SHP77 treated with DMSO at 0.1 percent for 48 hours (cell line): Measurements from ENCODE around the gene PRAMEF5.
"Not testable (repeated sequence)": the region's sequence is repeated elsewhere in the genome, so short reads cannot be mapped to it uniquely, and the experiment has no call there.

ENCODE experiments used
- DNase-seq: peaks from one replicate; lab custom pipeline; 2025; lab: John Stamatoyannopoulos, UW

PRAMEF5 gene

DNA sequence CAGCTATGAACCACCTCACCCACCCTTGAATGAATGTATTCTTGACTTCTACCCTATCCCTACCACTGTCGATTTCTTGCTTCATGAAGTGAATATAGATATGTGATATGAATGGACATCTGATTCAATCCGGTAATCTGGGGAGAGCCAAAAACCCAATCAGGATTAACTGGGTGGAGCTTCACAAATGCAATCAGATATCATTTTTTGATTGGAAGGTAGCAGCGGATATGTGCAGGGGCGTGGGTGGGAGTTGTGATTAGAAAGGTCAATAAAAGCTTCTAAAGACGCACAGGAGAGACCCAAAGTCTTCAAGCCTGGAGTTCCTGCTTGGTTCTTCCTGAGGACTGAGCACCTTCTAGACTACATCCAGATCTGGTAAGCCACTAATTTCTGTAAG, at the start of gene PRAMEF5:
Gene PRAMEF5 (plus strand): TSS at position 301 of the 400 bp plus-strand sequence. CDS start 5,071 bp downstream, outside the sequence.
- not testable (repeated sequence) for DNase-seq

DNA sequence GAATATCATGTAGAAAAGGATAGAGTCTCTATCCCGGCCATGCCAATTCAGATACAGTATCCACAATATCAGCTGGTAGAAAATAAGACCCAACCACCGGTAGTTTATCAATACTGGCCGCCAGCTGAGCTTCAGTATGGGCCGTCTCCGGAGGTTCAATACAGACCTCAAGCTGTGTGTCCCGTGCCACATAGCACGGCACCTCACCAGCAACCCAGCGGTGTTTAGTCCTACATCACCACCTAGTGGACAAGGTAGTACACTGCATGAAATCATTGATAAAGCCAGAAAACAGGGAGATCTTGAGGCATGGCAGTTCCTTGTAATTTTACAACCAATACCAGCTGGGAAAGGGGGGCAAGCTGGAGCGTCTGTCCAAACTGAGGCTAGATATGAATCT, 45.3 kb upstream of the PRAMEF5 start:
- not testable (repeated sequence) for DNase-seq

DNA sequence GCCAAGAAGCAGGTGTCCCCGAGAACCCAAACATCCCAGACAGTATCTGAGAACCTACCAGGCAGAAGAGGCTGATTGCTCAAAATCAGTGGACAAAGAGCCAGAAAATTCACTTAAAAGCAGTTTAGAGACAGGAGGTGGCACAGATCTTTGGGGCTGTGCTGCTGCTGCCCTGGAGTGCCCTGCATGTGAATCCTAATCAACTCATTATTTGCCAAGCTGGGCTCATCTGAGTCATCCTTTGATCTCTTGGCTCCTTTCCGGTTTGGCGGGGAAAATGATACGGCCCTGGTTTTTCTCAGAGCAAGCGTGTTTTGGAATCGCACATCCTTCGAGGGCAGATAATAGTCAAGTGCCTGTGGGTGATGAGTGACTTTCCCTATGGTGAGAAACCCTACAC, 37.4 kb upstream of the PRAMEF5 start:
- DNase-seq: not testable (repeated sequence)

- not testable (repeated sequence) for DNase-seq
Observed at GRCh38 chr1:13219203-13219602, 34.8 kb upstream of the PRAMEF5 start.

DNA sequence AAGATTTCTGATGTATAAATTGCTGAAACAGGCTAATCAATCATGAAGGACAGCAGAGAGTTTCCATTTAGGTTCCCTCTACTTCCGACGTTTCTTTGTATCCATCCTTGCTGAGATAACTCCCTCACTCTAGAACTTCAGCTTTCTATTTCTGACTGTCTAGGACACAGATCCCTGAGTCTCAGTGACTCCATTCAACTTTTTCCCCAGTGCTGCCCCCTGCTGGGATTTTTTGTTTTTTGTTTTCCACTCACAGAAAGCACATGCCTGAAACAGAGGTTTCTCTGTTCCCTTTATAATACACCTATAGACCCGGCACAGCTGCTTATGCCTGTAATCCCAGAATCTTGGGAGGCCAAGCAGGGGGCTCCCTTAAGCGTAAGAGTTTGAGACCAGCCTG, 31.2 kb upstream of the PRAMEF5 start:
- DNase-seq: not testable (repeated sequence)

- DNase-seq: no peak
Observed at GRCh38 chr1:13224480-13225060, 29.4 kb upstream of the PRAMEF5 start.

DNA sequence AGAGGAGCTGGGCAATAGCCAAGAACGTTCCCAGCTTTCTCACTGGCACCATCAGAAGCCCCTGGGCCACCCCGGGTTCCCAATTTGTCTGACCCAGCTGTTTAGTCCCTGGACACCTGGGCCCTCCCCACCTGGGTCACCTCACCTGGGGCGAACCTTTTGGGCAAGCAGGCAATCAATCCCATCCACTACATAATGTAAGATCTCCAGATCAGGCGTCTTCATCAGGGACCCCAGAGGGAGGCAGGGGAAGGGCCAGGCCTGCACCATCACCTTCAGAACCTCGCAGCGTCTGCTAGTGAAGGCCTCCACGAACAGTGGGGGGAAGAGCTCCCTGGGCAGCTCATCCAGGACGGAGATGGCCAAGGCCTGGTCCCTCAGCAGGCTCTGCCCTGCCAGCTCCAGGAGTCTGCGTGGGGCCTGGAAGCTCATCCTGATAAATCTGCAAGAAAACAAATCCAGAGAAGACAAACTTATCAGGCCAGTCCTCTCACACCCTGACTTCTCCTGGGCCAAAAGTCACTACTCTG, 28.3 kb upstream of the PRAMEF5 start, which contains the start of gene PRAMEF18:
Gene PRAMEF18 (minus strand): TSS at position 480 of the 530 bp plus-strand sequence. CDS start 48 bp downstream, at position 432.
- not testable (repeated sequence) for DNase-seq

- not testable (repeated sequence) for DNase-seq
Observed at GRCh38 chr1:13227271-13228055, 26.5 kb upstream of the PRAMEF5 start.

DNA sequence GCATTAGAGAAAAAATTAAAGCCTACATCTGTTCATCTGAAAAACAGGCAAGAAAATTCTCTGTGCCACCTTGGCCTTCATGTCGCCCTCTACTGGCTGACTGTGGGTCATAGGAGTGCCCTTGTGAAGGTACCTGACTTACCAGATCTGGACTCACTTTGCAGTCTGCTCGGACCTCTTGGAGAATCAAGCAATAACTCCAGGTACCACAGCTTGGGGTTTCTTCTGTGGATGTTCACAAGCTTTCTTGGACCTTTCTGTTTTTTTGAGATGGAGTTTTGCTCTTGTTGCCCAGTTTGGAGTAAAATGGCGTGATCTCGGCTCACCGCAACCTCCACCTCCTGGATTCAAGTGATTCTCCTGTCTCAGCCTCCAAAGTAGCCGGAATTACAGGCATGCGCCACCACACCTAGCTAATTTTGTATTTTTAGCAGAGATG, 25.6 kb upstream of the PRAMEF5 start:
- DNase-seq: no peak

- not testable (repeated sequence) for DNase-seq
Observed at GRCh38 chr1:13230096-13230495, 23.9 kb upstream of the PRAMEF5 start.

DNA sequence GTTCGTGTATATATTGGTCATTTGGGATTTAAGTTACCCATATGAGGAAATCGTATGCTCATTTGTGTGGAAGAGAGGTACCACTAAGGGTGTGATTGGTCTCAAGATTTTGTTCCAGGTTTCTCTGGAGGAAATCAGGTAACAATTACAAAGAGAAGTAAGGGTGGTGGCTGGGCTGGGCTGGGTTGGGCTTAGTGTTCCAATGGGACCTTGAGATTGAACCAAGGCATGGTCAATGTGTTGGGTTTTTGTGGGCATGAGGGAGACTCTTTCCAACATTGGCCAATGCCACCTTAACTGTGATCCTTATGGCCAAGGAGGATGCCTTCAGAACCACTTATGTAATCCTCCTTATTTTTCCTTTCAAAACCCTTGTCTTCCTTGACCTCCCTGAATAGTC, 23.4 kb upstream of the PRAMEF5 start:
- not testable (repeated sequence) for DNase-seq

GRCh38 chr1:13231061-13231750, 22.8 kb upstream of the PRAMEF5 start:
- not testable (repeated sequence) for DNase-seq

GRCh38 chr1:13232056-13232455, 21.9 kb upstream of the PRAMEF5 start:
- not testable (repeated sequence) for DNase-seq

- DNase-seq: not testable (repeated sequence)
Observed at GRCh38 chr1:13234057-13234456, 19.9 kb upstream of the PRAMEF5 start.

GRCh38 chr1:13237572-13237971, 16.4 kb upstream of the PRAMEF5 start:
- DNase-seq: not testable (repeated sequence)

DNA sequence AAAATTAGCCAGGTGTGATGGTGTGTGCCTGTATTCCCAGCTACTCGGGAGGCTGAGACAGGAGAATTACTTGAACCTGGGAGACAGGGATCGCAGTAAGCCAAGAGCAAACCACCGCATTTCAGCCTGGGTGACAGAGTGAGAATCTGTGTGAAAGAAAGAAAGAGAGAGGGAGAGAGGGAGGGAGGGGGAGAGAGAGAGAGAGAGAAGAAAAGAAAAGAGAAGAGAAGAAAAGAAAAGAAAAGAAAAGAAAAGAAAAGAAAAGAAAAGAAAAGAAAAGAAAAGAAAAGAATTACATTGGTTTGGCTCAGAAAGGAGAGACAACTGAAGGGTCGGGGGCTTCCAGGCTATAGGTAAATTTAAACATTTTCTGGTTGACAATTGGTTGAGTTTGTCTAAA, 14.4 kb upstream of the PRAMEF5 start:
- not testable (repeated sequence) for DNase-seq

DNA sequence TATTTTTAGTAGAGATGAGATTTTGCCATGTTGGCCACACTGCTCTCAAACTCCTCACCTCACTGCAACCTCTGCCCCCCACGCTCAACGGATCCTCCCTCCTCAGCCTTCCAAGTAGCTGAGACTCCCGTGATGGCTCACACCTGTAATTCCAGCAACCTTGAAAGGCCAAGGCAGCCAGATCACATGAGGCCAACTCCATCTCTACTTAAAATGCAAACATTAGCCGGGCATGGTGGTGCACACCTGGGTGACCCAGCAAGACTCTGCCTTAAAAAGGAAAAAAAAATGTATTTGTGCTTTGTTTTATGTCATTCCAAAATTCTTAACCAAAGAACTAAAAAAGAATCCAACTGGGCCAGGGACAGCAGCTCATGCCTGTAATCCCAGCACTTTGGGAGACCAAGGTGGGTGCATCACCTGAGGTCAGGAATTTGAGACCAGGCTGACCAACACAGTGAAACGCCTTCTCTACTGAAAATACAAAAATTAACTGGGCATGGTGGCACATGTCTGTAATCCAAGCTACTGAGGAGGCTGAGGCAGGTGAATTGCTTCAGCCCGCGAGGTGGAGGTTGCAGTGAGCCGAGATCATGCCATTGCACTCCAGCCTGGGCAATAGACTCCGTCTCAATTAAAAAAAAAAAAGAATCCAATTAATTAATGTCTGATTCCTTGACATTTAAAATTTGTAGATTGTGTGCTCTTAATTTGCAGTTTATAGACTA, 10.3 kb upstream of the PRAMEF5 start:
- DNase-seq: not testable (repeated sequence)

DNA sequence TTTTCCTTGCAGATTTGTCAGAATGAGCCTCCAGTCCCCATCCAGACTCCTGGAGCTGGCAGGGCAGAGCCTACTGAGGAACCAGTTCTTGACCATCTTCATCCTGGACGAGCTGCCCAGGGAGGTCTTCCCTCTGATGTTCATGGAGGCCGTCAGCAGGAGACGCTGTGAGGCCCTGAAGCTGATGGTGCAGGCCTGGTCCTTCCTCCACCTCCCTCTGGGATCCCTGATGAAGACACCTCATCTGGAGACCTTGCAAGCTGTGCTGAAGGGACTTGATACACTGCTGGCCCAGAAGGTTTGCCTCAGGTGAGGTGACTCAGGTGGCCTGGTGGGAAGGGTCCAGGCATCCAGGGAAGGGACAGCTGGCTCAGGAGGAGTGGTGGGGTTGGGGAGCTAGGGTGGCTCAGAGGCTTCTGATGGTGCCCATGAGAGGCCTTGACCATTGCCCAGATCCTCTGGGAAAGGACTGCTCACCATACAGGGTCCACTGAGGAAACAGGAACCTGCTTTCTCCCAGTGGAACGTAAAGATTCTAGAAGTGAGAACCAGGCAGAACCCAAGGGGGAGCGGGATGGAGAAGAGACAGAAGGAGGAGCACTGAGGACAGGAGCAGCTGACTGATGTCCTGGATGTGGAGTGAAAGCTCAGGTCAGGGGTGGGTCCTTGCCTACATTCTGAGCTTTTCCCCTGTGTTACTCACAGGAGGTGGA, 8.0 kb upstream of the PRAMEF5 start:
- not testable (repeated sequence) for DNase-seq

GRCh38 chr1:13246554-13246871, 7.5 kb upstream of the PRAMEF5 start:
- not testable (repeated sequence) for DNase-seq

DNA sequence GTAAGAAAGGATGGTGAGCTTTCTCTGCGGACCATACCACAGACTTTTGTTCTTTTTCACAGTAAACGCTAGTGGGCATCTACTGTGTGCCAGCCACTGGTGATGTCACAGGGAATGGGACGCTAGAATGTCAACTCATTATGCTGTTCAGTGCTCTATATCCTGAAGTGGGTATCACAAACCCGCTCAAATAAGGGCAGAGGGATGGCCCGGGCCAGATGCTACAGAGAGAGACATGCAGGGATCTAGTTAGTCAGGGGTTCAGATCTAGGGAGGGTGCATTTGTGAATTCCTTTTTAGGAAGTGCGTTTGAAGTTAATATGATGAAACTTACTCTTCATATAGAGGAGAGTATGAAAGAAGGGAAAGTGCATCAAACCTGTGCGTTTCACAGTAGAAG, 6.9 kb upstream of the PRAMEF5 start:
- DNase-seq: not testable (repeated sequence)

DNA sequence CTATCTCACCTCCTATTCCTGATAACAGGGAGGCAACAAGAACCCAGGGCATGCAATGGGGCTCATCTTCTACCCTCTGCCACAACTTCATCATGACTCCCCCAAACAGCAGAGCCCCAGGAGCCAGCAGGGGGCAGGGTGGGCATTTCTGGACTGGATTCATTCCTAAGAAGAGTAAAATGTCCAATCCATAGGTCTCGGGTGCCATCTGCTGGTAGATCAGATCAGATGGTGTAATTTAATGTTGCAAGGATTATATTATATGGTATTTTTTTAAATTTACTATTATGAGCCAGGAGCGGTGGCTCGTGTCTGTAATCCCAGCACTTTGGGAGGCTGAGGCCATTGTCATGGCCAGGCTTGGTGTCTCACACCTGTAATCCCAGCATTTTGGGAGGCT, 11.1 kb downstream of the PRAMEF5 start:
- DNase-seq: not testable (repeated sequence)
